Measurements from ENCODE around the gene FAM193A. TPM values are rescaled to one million over a fixed set of nuclear protein-coding genes. Genes with fewer than 3 reads are reported as not detected.

FAM193A gene
- total RNA-seq, 6 experiments from 2014 or later = 8.5 to 12.3 (median 9.7) TPM

DNA sequence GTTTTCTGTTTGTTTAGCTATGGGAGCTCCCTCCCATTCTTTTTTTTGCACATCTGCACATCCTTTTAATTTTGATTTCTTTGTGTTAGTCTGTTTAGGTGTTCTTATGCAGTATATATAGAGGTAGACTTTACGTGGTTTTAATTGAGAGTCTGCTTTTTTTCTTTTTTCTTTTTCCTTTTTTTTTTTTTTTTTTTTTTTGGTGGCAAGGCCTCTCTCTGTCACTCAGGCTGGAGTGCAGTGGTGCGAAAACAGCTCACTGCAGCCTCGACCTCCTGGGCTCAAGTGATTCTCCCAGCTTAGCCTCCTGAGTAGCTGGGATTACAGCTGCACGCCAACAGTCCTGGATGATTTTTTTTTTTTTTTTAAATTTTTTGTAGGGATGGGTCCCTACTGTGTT, 68.2 kb downstream of the FAM193A start:
- no peak overlapping the region for H3K4me3 ChIP-seq
- no peak for ATAC-seq
- no peak for DNase-seq
- no peaks in the 10 kb centered on the region for H3K9me3 ChIP-seq
- H3K27me3 ChIP-seq = no peaks in the 10 kb centered on the region
- WGBS (ENCODE audit: insufficient coverage, low coverage, low lambda C conversion rate, missing lambda C conversion rate) = 81% methylated on average over 2 of the region's 4 CpGs
- no peak for TF ChIP-seq POLR2A (IDR thresholded peaks at IDR 0.05)
- TF ChIP-seq, protein P1, sequence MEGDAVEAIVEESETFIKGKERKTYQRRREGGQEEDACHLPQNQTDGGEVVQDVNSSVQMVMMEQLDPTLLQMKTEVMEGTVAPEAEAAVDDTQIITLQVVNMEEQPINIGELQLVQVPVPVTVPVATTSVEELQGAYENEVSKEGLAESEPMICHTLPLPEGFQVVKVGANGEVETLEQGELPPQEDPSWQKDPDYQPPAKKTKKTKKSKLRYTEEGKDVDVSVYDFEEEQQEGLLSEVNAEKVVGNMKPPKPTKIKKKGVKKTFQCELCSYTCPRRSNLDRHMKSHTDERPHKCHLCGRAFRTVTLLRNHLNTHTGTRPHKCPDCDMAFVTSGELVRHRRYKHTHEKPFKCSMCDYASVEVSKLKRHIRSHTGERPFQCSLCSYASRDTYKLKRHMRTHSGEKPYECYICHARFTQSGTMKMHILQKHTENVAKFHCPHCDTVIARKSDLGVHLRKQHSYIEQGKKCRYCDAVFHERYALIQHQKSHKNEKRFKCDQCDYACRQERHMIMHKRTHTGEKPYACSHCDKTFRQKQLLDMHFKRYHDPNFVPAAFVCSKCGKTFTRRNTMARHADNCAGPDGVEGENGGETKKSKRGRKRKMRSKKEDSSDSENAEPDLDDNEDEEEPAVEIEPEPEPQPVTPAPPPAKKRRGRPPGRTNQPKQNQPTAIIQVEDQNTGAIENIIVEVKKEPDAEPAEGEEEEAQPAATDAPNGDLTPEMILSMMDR (IDR thresholded peaks at IDR 0.05) = no peak
- no peak overlapping the region for H3K27ac ChIP-seq
- intact Hi-C loops (cut with DNase I) = no loop called here
- H3K4me1 ChIP-seq = no peaks in the 10 kb centered on the region
- H3K36me3 ChIP-seq = no peaks in the 10 kb centered on the region

DNA sequence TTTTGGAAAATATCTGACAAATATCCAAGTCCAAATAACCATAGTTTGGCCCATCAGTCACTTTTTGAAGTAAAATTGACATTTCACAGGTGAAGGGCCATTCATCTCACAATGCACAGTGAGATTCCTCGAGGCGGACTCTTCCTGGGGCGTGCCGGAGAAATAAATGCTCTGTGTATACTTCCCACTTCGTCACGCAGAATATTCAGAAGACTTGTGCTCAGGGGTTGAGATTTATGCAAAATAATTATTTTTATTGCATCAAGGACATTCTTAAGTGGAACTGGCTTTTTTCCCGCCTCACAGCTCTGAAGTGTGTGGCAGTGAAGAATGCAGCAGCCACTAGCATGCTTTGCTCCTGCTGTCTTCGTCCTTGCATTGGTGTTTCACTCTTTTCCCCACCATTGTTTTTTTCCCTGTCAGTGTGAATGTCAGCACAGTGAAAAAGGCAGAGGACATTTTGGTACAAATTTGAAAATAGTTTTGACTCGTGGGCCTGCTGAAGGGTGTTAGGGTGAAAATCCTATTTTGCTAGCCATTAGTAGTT, 70.6 kb downstream of the FAM193A start:
- TF ChIP-seq, protein P1 (IDR thresholded peaks at IDR 0.05) = no peak
- TF ChIP-seq POLR2A (IDR thresholded peaks at IDR 0.05) = no peak
- Histone ChIP-seq H3K4me3 (no peak overlapping the region), H3K27ac (no peak overlapping the region), H3K4me1 (no peaks in the 10 kb centered on the region), H3K27me3 (no peaks in the 10 kb centered on the region), H3K36me3 (no peaks in the 10 kb centered on the region), H3K9me3 (no peaks in the 10 kb centered on the region)
- ATAC-seq (no peak), DNase-seq (no peak)
- WGBS (ENCODE audit: insufficient coverage, low coverage, low lambda C conversion rate, missing lambda C conversion rate) = 78% methylated on average over 9 of the region's 9 CpGs
- intact Hi-C loops (cut with DNase I) = no loop called here

- H3K4me3 ChIP-seq = no peak overlapping the region
- ATAC-seq = no peak
- no peaks in the 10 kb centered on the region for H3K4me1 ChIP-seq
- no peak for DNase-seq
- no peaks in the 10 kb centered on the region for H3K27me3 ChIP-seq
- no peaks in the 10 kb centered on the region for H3K36me3 ChIP-seq
- WGBS (ENCODE audit: insufficient coverage, low coverage, low lambda C conversion rate, missing lambda C conversion rate) = 95% methylated on average over 10 of the region's 10 CpGs
- H3K27ac ChIP-seq = no peak overlapping the region
- intact Hi-C loops (cut with DNase I) = no loop called here
- TF ChIP-seq POLR2A (IDR thresholded peaks at IDR 0.05) = no peak
- TF ChIP-seq, protein P1 (IDR thresholded peaks at IDR 0.05) = no peak
- H3K9me3 ChIP-seq = no peaks in the 10 kb centered on the region
These were observed 71.4 kb downstream of the FAM193A start for GRCh38 chr4:2607822-2608221.

- no peak for ATAC-seq
- Histone ChIP-seq H3K27ac (no peak overlapping the region), H3K27me3 (no peaks in the 10 kb centered on the region), H3K4me3 (no peak overlapping the region), H3K36me3 (no peaks in the 10 kb centered on the region), H3K4me1 (no peaks in the 10 kb centered on the region), H3K9me3 (no peaks in the 10 kb centered on the region)
- TF ChIP-seq, protein P1 (IDR thresholded peaks at IDR 0.05) = no peak
- TF ChIP-seq POLR2A (IDR thresholded peaks at IDR 0.05) = no peak
- DNase-seq = no peak
- intact Hi-C loops (cut with DNase I) = no loop called here
- WGBS (ENCODE audit: insufficient coverage, low coverage, low lambda C conversion rate, missing lambda C conversion rate) = 91% methylated on average over 7 of the region's 7 CpGs
These were observed 71.8 kb downstream of the FAM193A start for GRCh38 chr4:2608291-2608690.

GRCh38 chr4:2615821-2616220, 79.4 kb downstream of the FAM193A start:
- H3K9me3 ChIP-seq = no peaks in the 10 kb centered on the region
- no peaks in the 10 kb centered on the region for H3K27me3 ChIP-seq
- no peak for ATAC-seq
- no peak overlapping the region for H3K4me3 ChIP-seq
- TF ChIP-seq, protein P1 (IDR thresholded peaks at IDR 0.05) = no peak
- no peak for TF ChIP-seq POLR2A (IDR thresholded peaks at IDR 0.05)
- no peak for DNase-seq
- H3K36me3 ChIP-seq = no peaks in the 10 kb centered on the region
- no peaks in the 10 kb centered on the region for H3K4me1 ChIP-seq
- intact Hi-C loops (cut with DNase I) = no loop called here
- H3K27ac ChIP-seq = no peak overlapping the region
- 91% methylated on average over 8 of the region's 14 CpGs for WGBS (ENCODE audit: insufficient coverage, low coverage, low lambda C conversion rate, missing lambda C conversion rate)

All from right lobe of liver (tissue), 6 donors.